Endodermal cell (in vitro differentiated cells): ENCODE measurements around the gene GTF2F1. TPM values are rescaled to one million over a fixed set of nuclear protein-coding genes. Genes with fewer than 3 reads are reported as not detected.

Experiments
- DNase-seq: peaks from one replicate; pipeline ENCODE4 v3.0.0-alpha.2; 2017
- H3K27ac ChIP-seq: 2 replicates; pipeline ENCODE4 v1.5.1; 2013; ENCODE audit warnings: mild to moderate bottlenecking, low read depth, low read length, moderate library complexity
- H3K27me3 ChIP-seq: 2 replicates; pipeline ENCODE4 v1.6.1; 2013; ENCODE audit warnings: mild to moderate bottlenecking, low read length, moderate library complexity; ENCODE audit not compliant: insufficient read depth, control insufficient read depth, poor library complexity, severe bottlenecking
- H3K36me3 ChIP-seq: 2 replicates; pipeline ENCODE4 v1.7.0; 2013; ENCODE audit warnings: mild to moderate bottlenecking, low read length, moderate library complexity; ENCODE audit not compliant: control insufficient read depth, insufficient read depth
- H3K4me1 ChIP-seq: one replicate; pipeline ENCODE4 v1.7.0; 2013; ENCODE audit warnings: low read length; ENCODE audit not compliant: control insufficient read depth, insufficient read depth
- H3K4me3 ChIP-seq: 2 replicates; pipeline ENCODE4 v1.5.1; 2013; ENCODE audit warnings: mild to moderate bottlenecking, low read length, moderate library complexity
- H3K9ac ChIP-seq: 2 replicates; pipeline ENCODE4 v1.6.1; 2013; ENCODE audit warnings: mild to moderate bottlenecking, low read length, moderate library complexity; ENCODE audit not compliant: poor library complexity, severe bottlenecking; ENCODE audit errors: extremely low read depth
- H3K9me3 ChIP-seq: 2 replicates; pipeline ENCODE4 v1.6.1; 2013; ENCODE audit warnings: mild to moderate bottlenecking, low read length, moderate library complexity; ENCODE audit not compliant: control insufficient read depth
- H3K27ac Mint-ChIP-seq: 2 replicates; pipeline ENCODE4 v1.8.0; 2020; ENCODE audit warnings: mixed read lengths
- H3K27me3 Mint-ChIP-seq: 2 replicates; pipeline ENCODE4 v1.8.0; 2021; ENCODE audit warnings: mild to moderate bottlenecking, mixed read lengths; ENCODE audit not compliant: insufficient read depth
- H3K36me3 Mint-ChIP-seq: 2 replicates; pipeline ENCODE4 v1.8.0; 2020; ENCODE audit warnings: low read depth, mixed read lengths
- H3K4me1 Mint-ChIP-seq: 2 replicates; pipeline ENCODE4 v1.8.0; 2020; ENCODE audit warnings: mixed read lengths
- H3K4me3 Mint-ChIP-seq: 2 replicates; pipeline ENCODE4 v1.8.0; 2020; ENCODE audit warnings: mild to moderate bottlenecking, moderate library complexity, mixed read lengths
- H3K9me3 Mint-ChIP-seq: 2 replicates; pipeline ENCODE4 v1.8.0; 2020; ENCODE audit warnings: mild to moderate bottlenecking, mixed read lengths
- WGBS, 2 experiments: methylation state at CpG; one replicate each; pipeline versions ENCODE4 v1.1.5 to v1.1.7; 2013; ENCODE audit warnings: missing lambda C conversion rate in 2 of 2, mixed read lengths in 1 of 2; ENCODE audit not compliant: insufficient coverage in 1 of 2, insufficient read length in 1 of 2; 5-methylcytosine and 5-hydroxymethylcytosine counted together
- total RNA-seq, 2 donors: library from RNA; stranded (reverse); fragmentation: NEBNext Ultra II Directional in 1 of 2; extraction: Animal tissue kit (Norgen Biotek cat#: 25700) in 1 of 2; gene quantifications; 2 replicates in 1 of 2; 3 replicates in 1 of 2; pipeline ENCODE4 v1.2.1, GENCODE V29; 2021
- TF ChIP-seq, protein P1 (sequence below): fragments of 200-600 bp; sonication (generic); conservative IDR thresholded peaks from 2 replicates; pipeline ENCODE4 v1.5.0; 2021; ENCODE audit warnings: antibody characterized with exemption, mild to moderate bottlenecking

The GTF2F1 gene
- total RNA-seq, 2 donors from 2014 or later = 59.2 to 66.4 TPM

DNA sequence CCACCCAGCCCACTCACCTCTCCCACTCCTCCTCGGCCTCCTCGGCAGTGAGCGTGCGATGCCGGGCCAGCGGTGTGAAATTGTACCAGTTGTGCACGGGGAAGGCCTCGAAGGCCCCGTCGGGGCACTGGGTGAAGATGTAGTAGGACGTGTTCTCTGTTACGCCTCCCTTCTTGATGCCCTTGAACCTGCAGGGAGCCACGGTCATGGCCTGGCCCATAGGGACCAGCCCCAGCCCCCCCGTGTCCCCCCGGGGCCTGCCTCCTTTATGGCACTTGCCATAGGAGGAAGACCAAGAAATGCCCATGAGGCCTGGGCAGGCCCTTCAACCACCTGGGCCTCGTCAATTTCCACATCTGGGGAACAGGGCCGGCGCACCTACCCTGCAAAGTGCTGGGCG, 5.6 kb downstream of the GTF2F1 start:
- no peak for DNase-seq
- peaks cover 7% of the 10 kb centered on the region for H3K4me1 Mint-ChIP-seq
- H3K36me3 Mint-ChIP-seq = peaks cover 58% of the 10 kb centered on the region
- no peak overlapping the region for H3K27ac ChIP-seq
- H3K27me3 ChIP-seq = no peaks in the 10 kb centered on the region
- no peak overlapping the region for H3K27ac Mint-ChIP-seq
- no peak overlapping the region for H3K4me3 Mint-ChIP-seq
- no peaks in the 10 kb centered on the region for H3K9me3 ChIP-seq
- H3K27me3 Mint-ChIP-seq = no peaks in the 10 kb centered on the region
- H3K9me3 Mint-ChIP-seq = peaks cover 3% of the 10 kb centered on the region
- WGBS, 2 experiments = 94 to 95% methylated on average over 11 to 19 of the region's 19 CpGs
- no peak overlapping the region for H3K9ac ChIP-seq
- peaks cover 69% of the 10 kb centered on the region for H3K36me3 ChIP-seq
- H3K4me1 ChIP-seq = no peaks in the 10 kb centered on the region
- H3K4me3 ChIP-seq = no peak overlapping the region
- TF ChIP-seq, protein P1, sequence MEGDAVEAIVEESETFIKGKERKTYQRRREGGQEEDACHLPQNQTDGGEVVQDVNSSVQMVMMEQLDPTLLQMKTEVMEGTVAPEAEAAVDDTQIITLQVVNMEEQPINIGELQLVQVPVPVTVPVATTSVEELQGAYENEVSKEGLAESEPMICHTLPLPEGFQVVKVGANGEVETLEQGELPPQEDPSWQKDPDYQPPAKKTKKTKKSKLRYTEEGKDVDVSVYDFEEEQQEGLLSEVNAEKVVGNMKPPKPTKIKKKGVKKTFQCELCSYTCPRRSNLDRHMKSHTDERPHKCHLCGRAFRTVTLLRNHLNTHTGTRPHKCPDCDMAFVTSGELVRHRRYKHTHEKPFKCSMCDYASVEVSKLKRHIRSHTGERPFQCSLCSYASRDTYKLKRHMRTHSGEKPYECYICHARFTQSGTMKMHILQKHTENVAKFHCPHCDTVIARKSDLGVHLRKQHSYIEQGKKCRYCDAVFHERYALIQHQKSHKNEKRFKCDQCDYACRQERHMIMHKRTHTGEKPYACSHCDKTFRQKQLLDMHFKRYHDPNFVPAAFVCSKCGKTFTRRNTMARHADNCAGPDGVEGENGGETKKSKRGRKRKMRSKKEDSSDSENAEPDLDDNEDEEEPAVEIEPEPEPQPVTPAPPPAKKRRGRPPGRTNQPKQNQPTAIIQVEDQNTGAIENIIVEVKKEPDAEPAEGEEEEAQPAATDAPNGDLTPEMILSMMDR = no peak

DNA sequence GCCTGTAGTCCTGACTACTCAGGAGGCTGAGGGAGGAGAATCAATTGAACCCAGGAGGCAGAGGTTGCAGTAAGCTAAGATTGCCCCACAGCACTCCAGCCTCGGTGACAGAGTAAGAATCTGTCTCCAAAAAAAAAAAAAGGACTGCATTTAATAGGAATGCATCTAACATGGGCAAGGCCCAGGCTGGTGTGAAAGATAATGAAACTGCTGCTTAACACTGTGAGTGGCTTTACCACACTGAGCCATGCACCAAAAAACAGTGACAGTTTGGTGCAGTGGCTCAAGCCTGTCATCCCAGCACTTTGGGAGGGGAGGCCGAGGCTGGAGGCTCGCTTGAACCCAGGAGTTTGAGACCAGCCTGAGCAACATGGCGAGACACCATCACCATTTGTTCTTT, 8.6 kb downstream of the GTF2F1 start:
- no peak overlapping the region for H3K9ac ChIP-seq
- Mint-ChIP-seq H3K27ac (no peak overlapping the region), H3K4me3 (no peak overlapping the region), H3K27me3 (no peaks in the 10 kb centered on the region), H3K4me1 (no peaks in the 10 kb centered on the region), H3K9me3 (peaks cover 13% of the 10 kb centered on the region), H3K36me3 (peaks cover 76% of the 10 kb centered on the region)
- H3K4me1 ChIP-seq = no peaks in the 10 kb centered on the region
- no peak overlapping the region for H3K4me3 ChIP-seq
- peaks cover 11% of the 10 kb centered on the region for H3K9me3 ChIP-seq
- H3K27me3 ChIP-seq = no peaks in the 10 kb centered on the region
- DNase-seq = no peak
- 84 to 95% methylated on average over 2 to 4 of the region's 4 CpGs for WGBS, 2 experiments
- H3K36me3 ChIP-seq = peaks cover 79% of the 10 kb centered on the region
- TF ChIP-seq, protein P1 = no peak
- no peak overlapping the region for H3K27ac ChIP-seq

DNA sequence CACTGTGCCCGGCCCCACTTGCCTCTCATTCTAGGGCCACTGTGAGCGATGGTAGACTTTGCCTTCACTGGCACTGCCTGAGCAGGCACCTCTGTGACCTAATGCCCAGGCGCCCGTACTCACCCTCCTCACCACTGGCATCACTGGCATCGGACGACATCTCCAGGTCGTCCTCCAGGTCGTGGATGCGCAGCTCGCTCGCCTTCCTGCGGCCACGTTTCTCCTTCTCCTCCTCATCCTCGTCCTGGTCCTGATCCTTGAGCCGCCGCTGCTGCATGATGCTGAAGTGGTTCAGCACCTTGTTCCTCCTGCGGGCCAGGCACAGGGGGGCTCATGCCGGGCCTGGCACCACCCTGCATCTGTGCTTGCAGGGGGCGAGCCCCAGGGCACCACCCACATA, 9.8 kb downstream of the GTF2F1 start:
- Mint-ChIP-seq H3K27me3 (no peaks in the 10 kb centered on the region), H3K4me3 (no peak overlapping the region), H3K36me3 (peaks cover 81% of the 10 kb centered on the region), H3K9me3 (peaks cover 13% of the 10 kb centered on the region), H3K4me1 (no peaks in the 10 kb centered on the region), H3K27ac (no peak overlapping the region)
- Histone ChIP-seq H3K4me1 (peaks cover 4% of the 10 kb centered on the region), H3K27me3 (no peaks in the 10 kb centered on the region), H3K9ac (no peak overlapping the region), H3K27ac (no peak overlapping the region), H3K36me3 (peaks cover 82% of the 10 kb centered on the region), H3K9me3 (peaks cover 11% of the 10 kb centered on the region), H3K4me3 (no peak overlapping the region)
- 95 to 98% methylated on average over 12 to 19 of the region's 19 CpGs for WGBS, 2 experiments
- no peak for DNase-seq
- TF ChIP-seq, protein P1 = no peak
